ACC112 (cell line): ENCODE measurements around the gene PRODH2.

Source experiments
- H2AFZ ChIP-seq: fragments of 200-600 bp; sonication (generic); one replicate; pipeline ENCODE4 v1.6.0; 2017; ENCODE audit warnings: antibody characterized with exemption, low read length; ENCODE audit not compliant: unreplicated experiment
- H3K27ac ChIP-seq: fragments of 200-600 bp; sonication (generic); 2 replicates; pipeline ENCODE4 v1.5.1; 2014; ENCODE audit warnings: low read depth, mild to moderate bottlenecking, antibody characterized with exemption, low read length, moderate library complexity
- H3K27me3 ChIP-seq: fragments of 200-600 bp; sonication (generic); 2 replicates; pipeline ENCODE4 v1.6.1; 2014; ENCODE audit warnings: mild to moderate bottlenecking, antibody characterized with exemption, low read length, moderate library complexity, mixed read lengths; ENCODE audit not compliant: insufficient read depth
- H3K36me3 ChIP-seq: fragments of 200-600 bp; sonication (generic); 2 replicates; pipeline ENCODE4 v1.6.1; 2016; ENCODE audit warnings: mild to moderate bottlenecking, antibody characterized with exemption, low read length, moderate library complexity, mixed read lengths; ENCODE audit not compliant: insufficient read depth
- H3K4me1 ChIP-seq: fragments of 200-600 bp; sonication (generic); one replicate; pipeline ENCODE4 v1.6.1; 2016; ENCODE audit warnings: low read length, mixed read lengths; ENCODE audit not compliant: insufficient read depth, unreplicated experiment, control insufficient read depth
- H3K4me3 ChIP-seq: fragments of 200-600 bp; sonication (generic); 2 replicates; pipeline ENCODE4 v1.5.1; 2014; ENCODE audit warnings: mild to moderate bottlenecking, low read depth, low read length
- H3K79me2 ChIP-seq: fragments of 200-600 bp; sonication (generic); one replicate; pipeline ENCODE4 v1.6.0; 2016; ENCODE audit warnings: low read length; ENCODE audit not compliant: control insufficient read depth, unreplicated experiment, insufficient read depth

PRODH2 gene

GRCh38 chr19:35851213-35852028, 38.8 kb upstream of the PRODH2 start:
- H3K27me3 ChIP-seq, result peaks cover 59% of the 10 kb centered on the region
- no peaks in the 10 kb centered on the region for H3K79me2 ChIP-seq
- H3K4me3 ChIP-seq, result no peak overlapping the region
- no peaks in the 10 kb centered on the region for H3K36me3 ChIP-seq
- no peak overlapping the region for H3K27ac ChIP-seq
- H3K4me1 ChIP-seq, result peaks cover 3% of the 10 kb centered on the region
- H2AFZ ChIP-seq, result no peak overlapping the region

DNA sequence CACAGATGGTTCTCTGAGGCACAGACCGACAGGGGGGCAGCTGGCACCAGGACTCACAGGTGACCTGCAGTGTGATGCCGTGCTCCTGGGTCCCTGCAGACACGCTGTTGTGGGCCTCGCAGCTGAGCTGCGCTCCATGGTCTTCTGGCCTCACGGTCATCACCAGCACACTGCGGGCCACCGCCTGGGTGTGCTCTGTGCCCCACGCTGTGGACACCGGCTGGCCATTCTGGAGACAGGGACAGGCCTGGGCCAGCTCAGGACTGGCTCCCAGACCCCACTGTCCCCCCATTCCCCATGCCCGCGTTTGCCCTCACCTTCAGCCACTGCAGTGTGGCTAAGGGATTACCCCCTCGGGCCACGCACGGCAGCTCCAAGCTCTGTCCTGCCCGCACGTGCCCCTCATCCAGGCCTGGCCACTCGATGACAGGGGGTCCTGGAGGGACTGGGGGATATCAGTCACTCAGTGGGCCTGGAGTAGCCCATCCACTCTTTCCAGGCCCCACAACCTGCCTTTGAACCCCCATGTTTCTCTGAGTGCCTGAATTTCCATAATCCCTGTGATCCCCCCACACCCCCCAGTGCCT, 36.4 kb upstream of the PRODH2 start:
- no peak overlapping the region for H2AFZ ChIP-seq
- no peak overlapping the region for H3K27ac ChIP-seq
- H3K27me3 ChIP-seq, result peaks cover 64% of the 10 kb centered on the region
- no peak overlapping the region for H3K4me3 ChIP-seq
- H3K4me1 ChIP-seq, result no peaks in the 10 kb centered on the region
- no peaks in the 10 kb centered on the region for H3K79me2 ChIP-seq
- H3K36me3 ChIP-seq, result no peaks in the 10 kb centered on the region

- H3K27me3 ChIP-seq, result peaks cover 69% of the 10 kb centered on the region
Measured at GRCh38 chr19:35848486-35848885, 35.8 kb upstream of the PRODH2 start.

DNA sequence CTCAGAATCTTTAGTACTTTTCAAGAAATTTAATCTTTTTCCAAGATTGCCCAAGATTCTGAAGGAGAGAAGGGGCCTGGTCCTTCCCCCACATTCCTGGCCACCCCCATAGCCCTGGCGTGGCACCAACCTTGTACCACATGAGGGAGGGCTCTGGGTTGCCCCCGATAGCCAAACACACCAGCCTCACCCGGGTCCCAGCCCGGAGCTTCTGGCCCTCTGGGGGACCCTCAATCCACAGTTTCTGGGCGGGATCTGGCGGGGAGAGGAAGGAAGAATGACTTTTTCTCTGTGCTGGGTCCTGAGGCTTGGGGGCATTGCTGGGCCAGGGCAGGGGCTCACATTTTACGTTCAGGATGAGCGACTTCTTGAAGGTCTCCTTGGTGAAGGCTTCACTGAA, 35.3 kb upstream of the PRODH2 start:
- peaks cover 72% of the 10 kb centered on the region for H3K27me3 ChIP-seq
- H3K36me3 ChIP-seq, result no peaks in the 10 kb centered on the region
- H3K79me2 ChIP-seq, result no peaks in the 10 kb centered on the region
- no peak overlapping the region for H2AFZ ChIP-seq
- no peak overlapping the region for H3K27ac ChIP-seq
- no peaks in the 10 kb centered on the region for H3K4me1 ChIP-seq
- H3K4me3 ChIP-seq, result no peak overlapping the region

More at GRCh38 chr19:35848486-35848885, 35.8 kb upstream of the PRODH2 start:
- Histone ChIP-seq H2AFZ (no peak overlapping the region), H3K4me1 (no peaks in the 10 kb centered on the region), H3K36me3 (no peaks in the 10 kb centered on the region), H3K4me3 (no peak overlapping the region), H3K27ac (no peak overlapping the region), H3K79me2 (no peaks in the 10 kb centered on the region)

DNA sequence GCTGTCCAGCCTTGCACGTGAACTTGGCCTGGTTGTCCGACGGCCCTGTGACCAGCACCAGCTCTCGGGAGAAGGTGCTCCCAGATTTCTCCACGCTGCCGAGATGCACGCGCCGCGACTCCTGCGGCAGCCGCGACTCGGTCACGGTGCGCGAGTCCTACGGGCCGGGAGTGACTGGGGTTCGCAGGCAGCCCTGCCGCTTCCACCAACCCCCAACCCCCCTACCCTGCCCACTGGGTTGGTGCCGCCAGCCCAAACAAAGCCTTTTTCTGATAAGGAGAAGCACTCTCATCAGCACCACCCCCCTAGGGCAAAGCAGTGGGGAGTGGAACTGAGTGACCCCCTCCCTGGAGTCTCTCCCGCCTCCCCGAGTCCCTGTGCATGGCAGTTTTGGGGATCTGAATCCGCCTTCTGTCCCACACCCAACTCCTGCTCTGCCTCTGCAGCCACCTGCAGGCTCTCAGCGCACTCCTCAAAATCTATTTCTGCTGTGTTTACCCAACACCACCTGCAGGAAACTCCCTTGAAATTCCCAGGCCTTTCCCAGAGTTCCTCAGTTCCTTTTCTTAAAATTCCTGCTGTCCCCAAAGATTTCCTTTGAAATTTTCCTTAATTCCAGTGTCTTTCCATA, 33.5 kb upstream of the PRODH2 start:
- Histone ChIP-seq H3K36me3 (no peaks in the 10 kb centered on the region), H3K79me2 (no peaks in the 10 kb centered on the region), H3K27ac (no peak overlapping the region), H2AFZ (no peak overlapping the region), H3K4me3 (no peak overlapping the region), H3K27me3 (peaks cover 64% of the 10 kb centered on the region), H3K4me1 (no peaks in the 10 kb centered on the region)

- peak overlapping the region; percentile 56 for H3K4me3 ChIP-seq
- peak overlapping the region; percentile 38 for H2AFZ ChIP-seq
- no peak overlapping the region for H3K27ac ChIP-seq
- peaks cover 58% of the 10 kb centered on the region for H3K27me3 ChIP-seq
- H3K4me1 ChIP-seq, result no peaks in the 10 kb centered on the region
- H3K36me3 ChIP-seq, result no peaks in the 10 kb centered on the region
- H3K79me2 ChIP-seq, result no peaks in the 10 kb centered on the region
Measured at GRCh38 chr19:35845215-35846037, 32.8 kb upstream of the PRODH2 start.

DNA sequence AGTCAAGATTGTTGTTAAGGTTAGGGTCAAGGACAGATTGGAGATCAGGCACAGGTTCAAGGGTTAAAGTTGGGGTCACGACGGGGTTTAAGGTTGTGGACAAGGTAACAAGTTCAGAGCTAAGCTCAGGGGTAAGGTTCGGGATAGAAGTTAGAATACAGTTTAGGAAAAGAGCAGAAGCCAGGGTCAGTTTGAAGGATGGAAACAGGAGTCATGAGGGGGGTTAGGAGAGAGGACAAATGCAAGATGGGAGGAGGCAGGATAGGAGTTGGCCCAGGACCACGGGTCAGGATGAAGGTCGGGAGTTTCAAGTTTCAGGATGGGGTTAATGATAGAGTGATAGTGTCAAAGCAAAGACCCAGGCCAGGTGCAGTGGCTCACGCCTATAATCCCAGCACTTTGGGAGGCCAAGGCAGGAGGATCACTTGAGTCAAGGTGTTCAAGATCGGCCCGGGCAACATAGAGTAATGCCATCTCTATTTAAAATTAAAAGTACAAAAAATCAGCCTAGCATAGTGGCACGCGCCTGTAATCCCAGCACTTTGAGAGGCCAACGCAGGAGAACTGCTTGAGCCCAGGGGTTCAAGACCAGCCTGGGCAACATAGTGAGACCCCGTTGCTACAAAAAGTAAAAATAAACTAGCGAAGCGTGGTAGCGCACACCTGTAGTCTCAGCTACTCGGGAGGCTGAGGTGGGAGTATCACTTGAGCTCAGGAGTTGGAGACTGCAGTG, 32.0 kb upstream of the PRODH2 start:
- H3K36me3 ChIP-seq, result no peaks in the 10 kb centered on the region
- no peak overlapping the region for H2AFZ ChIP-seq
- H3K4me1 ChIP-seq, result no peaks in the 10 kb centered on the region
- peak overlapping the region; percentile 56; the same call in 1 of the 2 replicates for H3K4me3 ChIP-seq
- H3K79me2 ChIP-seq, result no peaks in the 10 kb centered on the region
- H3K27me3 ChIP-seq, result peaks cover 54% of the 10 kb centered on the region
- H3K27ac ChIP-seq, result no peak overlapping the region

GRCh38 chr19:35843676-35844481, 31.2 kb upstream of the PRODH2 start:
- H3K79me2 ChIP-seq, result no peaks in the 10 kb centered on the region
- H3K4me1 ChIP-seq, result no peaks in the 10 kb centered on the region
- no peak overlapping the region for H2AFZ ChIP-seq
- no peaks in the 10 kb centered on the region for H3K36me3 ChIP-seq
- no peak overlapping the region for H3K4me3 ChIP-seq
- H3K27me3 ChIP-seq, result peaks cover 48% of the 10 kb centered on the region
- no peak overlapping the region for H3K27ac ChIP-seq

DNA sequence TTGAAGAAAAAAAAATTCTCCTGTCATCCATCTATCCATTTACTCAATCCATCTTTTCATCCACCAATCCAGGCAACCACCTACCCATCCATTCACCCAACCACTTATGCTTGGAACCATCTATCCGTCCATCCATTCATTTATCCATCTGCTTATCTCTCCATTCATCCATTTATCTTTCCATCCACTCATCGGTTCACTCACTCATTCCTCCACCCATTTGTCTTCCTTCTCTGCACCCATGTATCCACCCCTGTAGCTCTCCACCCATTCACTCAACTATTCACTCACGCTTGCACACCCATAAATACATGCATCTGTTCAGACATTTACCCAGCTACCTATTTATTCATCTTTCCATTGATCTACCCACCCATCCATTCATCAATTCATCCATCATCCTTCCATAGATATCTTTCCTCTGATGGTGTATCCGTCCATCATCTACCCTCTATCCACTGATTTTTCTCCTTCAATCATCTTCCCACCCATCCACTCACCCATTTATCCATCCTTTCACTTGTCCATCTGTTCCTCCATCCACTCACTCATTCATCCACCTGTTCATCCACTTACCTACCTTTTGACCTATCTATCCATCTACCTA, 30.1 kb upstream of the PRODH2 start:
- Histone ChIP-seq H3K4me1 (no peaks in the 10 kb centered on the region), H3K27me3 (peaks cover 44% of the 10 kb centered on the region), H3K79me2 (no peaks in the 10 kb centered on the region), H3K4me3 (no peak overlapping the region), H3K36me3 (no peaks in the 10 kb centered on the region), H2AFZ (no peak overlapping the region), H3K27ac (no peak overlapping the region)
